C4-2B (cell line): ENCODE data around the gene SPINT1.

ENCODE experiments used
- CTCF ChIP-seq: fragments of 450-650 bp; conservative IDR thresholded peaks from 2 replicates; pipeline ENCODE4 v1.5.1; 2017; ENCODE audit warnings: mild to moderate bottlenecking
- ZFX ChIP-seq: fragments of 450-650 bp; IDR thresholded peaks from 2 replicates; pipeline ENCODE4 v1.6.1; 2017

DNA sequence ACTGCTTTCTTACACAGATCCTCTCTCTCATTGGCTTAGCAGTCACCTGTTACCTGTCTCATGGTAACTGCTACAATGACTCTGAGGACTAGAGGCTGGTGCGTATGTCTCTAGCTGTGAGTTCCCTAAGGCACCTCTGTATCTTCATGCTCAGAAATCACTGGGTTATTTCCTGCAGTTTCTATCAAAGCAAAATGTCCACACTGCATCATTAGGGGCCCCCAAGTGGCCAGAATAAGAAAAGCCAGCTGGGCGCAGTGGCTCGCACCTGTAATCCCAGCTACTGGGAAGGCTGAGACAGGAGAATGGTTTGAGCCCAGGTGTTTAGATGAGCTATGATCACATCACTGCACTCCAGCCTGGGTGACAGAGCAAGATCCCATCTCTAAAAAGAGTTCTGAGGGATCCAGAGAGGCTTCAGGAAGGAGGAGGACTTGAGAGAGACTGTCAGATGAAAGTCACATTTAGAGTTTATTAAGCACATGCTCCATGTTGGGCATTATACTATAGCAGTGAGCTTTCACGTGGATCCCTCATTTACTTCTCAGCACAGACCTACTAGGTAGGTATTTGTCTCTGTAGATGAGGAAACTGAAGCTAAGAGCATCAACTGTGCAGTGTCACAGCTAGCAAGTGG, 48.1 kb downstream of the SPINT1 start:
- TF ChIP-seq CTCF (peak; percentile 93), ZFX (no peak)
